Fibroblast of the aortic adventitia (primary cell): Measurements from ENCODE around the gene AKR1E2. TPM values are rescaled to one million over a fixed set of nuclear protein-coding genes. Genes with fewer than 3 reads are reported as not detected.

Experiments
- DNase-seq: peaks from one replicate; pipeline ENCODE4 v3.0.0-alpha.2; 2010; ENCODE audit warnings: low read depth
- H3K4me3 ChIP-seq: 2 replicates; pipeline ENCODE4 v1.5.1; 2011; ENCODE audit warnings: low read depth, mild to moderate bottlenecking, control low read depth, low read length, moderate library complexity
- total RNA-seq: library from RNA; depleted of rRNA; stranded (reverse); fragments of >200 nt; gene quantifications from 2 replicates; pipeline ENCODE4 v1.2.3, GENCODE V29; 2012; ENCODE audit warnings: low replicate concordance
- TF ChIP-seq, protein P1 (sequence below): IDR thresholded peaks from 2 replicates; pipeline ENCODE4 v1.5.1; 2011; ENCODE audit warnings: mild to moderate bottlenecking, low read length, control low read depth, inconsistent platforms; ENCODE audit not compliant: insufficient read depth

The AKR1E2 gene
- total RNA-seq, 1 donor: 4.6 TPM

DNA sequence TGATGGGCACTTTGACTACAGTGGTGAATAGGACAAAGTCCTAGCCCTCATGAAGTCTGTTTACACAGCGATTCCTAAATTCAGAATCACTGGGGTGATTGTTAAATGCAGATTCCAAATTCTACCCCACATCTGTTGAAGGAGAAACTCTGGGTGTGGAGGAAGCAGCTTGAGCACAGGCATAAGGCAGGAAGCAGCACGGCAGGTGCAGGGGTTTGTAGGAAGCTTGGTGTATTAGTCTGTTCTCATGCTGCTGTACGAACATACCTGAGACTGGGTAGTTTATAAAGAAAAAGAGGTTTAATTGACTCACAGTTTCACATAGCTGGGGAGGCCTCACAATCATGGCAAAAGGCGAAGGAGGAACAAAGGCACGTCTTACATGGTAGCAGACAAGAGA lies 5.1 kb downstream of the AKR1E2 start:
- no peak overlapping the region for H3K4me3 ChIP-seq
- no peak for DNase-seq
- TF ChIP-seq, protein P1, sequence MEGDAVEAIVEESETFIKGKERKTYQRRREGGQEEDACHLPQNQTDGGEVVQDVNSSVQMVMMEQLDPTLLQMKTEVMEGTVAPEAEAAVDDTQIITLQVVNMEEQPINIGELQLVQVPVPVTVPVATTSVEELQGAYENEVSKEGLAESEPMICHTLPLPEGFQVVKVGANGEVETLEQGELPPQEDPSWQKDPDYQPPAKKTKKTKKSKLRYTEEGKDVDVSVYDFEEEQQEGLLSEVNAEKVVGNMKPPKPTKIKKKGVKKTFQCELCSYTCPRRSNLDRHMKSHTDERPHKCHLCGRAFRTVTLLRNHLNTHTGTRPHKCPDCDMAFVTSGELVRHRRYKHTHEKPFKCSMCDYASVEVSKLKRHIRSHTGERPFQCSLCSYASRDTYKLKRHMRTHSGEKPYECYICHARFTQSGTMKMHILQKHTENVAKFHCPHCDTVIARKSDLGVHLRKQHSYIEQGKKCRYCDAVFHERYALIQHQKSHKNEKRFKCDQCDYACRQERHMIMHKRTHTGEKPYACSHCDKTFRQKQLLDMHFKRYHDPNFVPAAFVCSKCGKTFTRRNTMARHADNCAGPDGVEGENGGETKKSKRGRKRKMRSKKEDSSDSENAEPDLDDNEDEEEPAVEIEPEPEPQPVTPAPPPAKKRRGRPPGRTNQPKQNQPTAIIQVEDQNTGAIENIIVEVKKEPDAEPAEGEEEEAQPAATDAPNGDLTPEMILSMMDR: no peak

DNA sequence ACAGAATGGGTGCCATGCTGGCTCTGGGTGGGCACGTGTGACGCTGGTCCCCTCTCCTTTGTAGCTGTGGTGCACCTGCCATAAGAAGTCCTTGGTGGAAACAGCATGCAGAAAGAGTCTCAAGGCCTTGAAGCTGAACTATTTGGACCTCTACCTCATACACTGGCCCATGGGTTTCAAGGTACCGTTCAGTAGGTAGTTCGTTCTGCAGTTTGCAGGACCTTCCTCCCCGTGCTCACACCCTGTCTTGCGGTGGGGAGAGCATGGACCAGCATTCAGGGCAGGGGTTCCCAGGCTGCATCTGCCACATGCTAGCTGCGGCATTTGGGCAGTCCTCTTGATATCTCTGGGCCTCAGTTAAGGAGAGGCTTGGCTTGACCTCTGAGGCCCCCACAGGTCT lies 7.3 kb downstream of the AKR1E2 start:
- no peak for DNase-seq
- H3K4me3 ChIP-seq: no peak overlapping the region
- TF ChIP-seq, protein P1: no peak

DNA sequence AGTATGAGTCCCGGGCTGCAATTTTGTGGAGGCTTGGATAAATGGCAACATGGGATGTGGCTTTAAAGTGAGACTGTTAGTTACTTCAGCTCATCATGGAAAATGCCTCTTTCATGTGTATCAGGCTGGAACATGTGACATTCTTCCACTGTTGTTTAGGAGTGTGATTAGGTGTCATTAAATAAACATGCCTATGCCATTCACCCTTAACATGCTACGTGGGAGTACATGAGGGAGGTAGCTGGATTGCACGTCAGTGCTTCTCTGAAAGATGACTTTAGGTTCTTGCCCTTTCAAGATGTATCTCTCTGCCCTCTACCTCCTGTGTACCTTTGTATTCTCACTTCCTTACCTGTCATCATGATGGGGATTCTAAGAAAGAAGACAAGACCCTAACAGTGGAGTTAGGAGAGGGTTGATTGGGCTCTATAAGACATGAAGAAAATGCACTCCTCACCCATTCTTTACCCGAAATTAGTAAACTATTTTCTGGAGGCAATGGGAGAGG lies 8.9 kb downstream of the AKR1E2 start:
- TF ChIP-seq, protein P1: no peak
- no peak for DNase-seq
- H3K4me3 ChIP-seq: no peak overlapping the region

DNA sequence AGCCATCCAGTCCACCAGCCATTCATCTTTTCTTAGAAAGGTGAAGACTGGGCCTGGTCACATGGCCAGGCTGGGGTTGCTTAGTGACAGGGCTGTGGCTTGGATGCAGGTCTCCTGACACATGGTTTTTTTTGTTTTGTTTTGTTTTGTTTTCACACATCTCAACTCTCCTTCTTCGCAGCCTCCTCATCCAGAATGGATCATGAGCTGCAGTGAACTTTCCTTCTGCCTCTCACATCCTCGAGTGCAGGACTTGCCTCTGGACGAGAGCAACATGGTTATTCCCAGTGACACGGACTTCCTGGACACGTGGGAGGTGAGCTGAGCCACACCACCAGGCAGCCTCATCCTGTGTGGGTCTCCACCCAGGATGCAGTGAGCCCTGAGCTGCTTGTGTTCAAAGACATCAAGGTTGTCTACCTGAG lies 9.5 kb downstream of the AKR1E2 start:
- no peak for DNase-seq
- TF ChIP-seq, protein P1: no peak
- H3K4me3 ChIP-seq: no peak overlapping the region

DNA sequence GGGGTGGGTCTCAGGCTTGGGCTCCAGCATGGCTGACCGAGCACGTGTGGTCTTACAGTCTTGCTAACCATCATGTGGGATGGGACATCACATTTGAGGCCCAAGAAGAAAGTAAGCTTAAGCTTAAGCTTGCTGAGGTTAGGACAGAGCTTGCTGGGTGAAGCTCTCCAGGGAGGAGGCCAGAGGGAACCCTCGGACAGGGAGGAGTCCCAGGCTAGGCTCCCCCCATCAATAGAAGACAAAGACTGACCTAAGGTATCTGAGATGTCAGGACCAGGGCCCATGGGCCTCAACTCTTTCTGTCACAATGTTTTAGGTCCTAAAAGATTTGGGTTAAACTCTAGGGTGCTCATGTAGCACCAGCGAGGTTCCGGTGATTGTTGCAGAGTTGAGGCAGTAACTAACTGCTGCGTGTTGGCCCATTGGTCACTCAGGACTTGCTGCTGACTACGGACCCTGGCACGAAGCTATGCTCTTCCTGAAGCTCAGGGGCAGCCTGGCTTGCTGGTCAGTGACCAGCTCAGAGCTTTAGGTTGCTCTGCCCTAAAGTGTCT lies 10.5 kb downstream of the AKR1E2 start:
- no peak overlapping the region for H3K4me3 ChIP-seq
- TF ChIP-seq, protein P1: no peak
- no peak for DNase-seq

DNA sequence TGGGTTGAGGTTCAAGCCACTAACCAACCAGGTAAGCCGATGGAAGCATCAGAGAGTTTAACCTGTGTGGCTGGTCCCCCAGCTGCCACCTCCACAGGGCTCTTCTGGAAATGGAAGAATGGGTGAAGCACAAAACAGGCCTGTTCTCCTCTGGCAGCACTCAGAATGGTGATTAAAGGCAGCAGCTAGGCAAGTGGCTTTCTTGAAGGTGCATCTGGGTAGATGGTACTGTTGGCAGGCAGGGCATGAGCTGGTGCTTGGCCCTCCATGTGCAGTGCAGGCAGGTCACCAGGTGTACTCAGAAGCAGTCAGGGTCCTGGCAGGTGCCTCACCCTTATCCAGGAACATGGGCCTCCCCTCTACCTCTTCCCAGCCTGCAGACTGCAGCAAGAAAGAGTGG lies 11.5 kb downstream of the AKR1E2 start:
- no peak for DNase-seq
- no peak overlapping the region for H3K4me3 ChIP-seq
- TF ChIP-seq, protein P1: no peak

DNA sequence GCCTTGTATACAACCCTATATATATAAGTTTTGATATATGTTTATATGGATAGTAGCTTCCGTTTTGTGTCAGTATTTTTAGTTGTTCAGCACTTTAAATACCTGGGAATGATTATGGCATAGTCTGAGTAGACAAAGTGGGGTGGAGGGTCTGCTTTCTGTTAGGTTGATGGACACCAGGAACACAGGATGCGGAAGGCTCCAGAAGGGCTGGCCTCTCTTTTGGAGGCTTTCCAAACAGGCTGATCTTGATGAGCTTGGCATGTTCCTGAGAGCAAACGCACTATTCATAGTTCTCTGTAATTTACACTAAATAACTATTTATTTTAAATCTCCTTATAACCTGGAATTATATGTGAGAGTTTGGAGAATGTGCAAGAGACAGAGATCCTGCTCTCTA lies 12.7 kb downstream of the AKR1E2 start:
- TF ChIP-seq, protein P1: no peak
- no peak overlapping the region for H3K4me3 ChIP-seq
- DNase-seq: no peak
